Hepatocyte (in vitro differentiated cells): Measurements from ENCODE around the gene CASKIN2. TPM values are rescaled to one million over a fixed set of nuclear protein-coding genes. Genes with fewer than 3 reads are reported as not detected.

Source experiments
- DNase-seq: peaks from one replicate; pipeline ENCODE4 v3.0.0-alpha.2; 2016; ENCODE audit warnings: low spot score
- H2AFZ ChIP-seq: fragments of 200-600 bp; sonication (generic); 2 replicates; pipeline ENCODE4 v1.6.0; 2016; ENCODE audit warnings: antibody characterized with exemption, mild to moderate bottlenecking
- H3K27ac ChIP-seq: fragments of 200-600 bp; sonication (generic); 2 replicates; pipeline ENCODE4 v1.5.1; 2016; ENCODE audit warnings: mild to moderate bottlenecking
- H3K27me3 ChIP-seq: fragments of 200-600 bp; sonication (generic); 2 replicates; pipeline ENCODE4 v1.6.1; 2016
- H3K36me3 ChIP-seq: fragments of 200-600 bp; sonication (generic); replicated peaks from 2 replicates; pipeline ENCODE4 v1.5.1; 2016; ENCODE audit warnings: low read depth; ENCODE audit not compliant: insufficient read depth
- H3K4me1 ChIP-seq: fragments of 200-600 bp; sonication (generic); 2 replicates; pipeline ENCODE4 v1.5.1; 2016; ENCODE audit warnings: mild to moderate bottlenecking, moderate library complexity; ENCODE audit not compliant: insufficient read depth
- H3K4me2 ChIP-seq: fragments of 200-600 bp; sonication (generic); 2 replicates; pipeline ENCODE4 v1.6.0; 2016
- H3K4me3 ChIP-seq: fragments of 200-600 bp; sonication (generic); 2 replicates; pipeline ENCODE4 v1.5.1; 2016; ENCODE audit warnings: mild to moderate bottlenecking
- H3K79me2 ChIP-seq: fragments of 200-600 bp; sonication (generic); 2 replicates; pipeline ENCODE4 v1.6.0; 2017; ENCODE audit warnings: mild to moderate bottlenecking
- H3K9me2 ChIP-seq: fragments of 200-600 bp; sonication (generic); replicated peaks from 2 replicates; pipeline ENCODE4 v1.6.0; 2017; ENCODE audit warnings: mild to moderate bottlenecking; ENCODE audit not compliant: insufficient read depth
- H3K9me3 ChIP-seq: fragments of 200-600 bp; sonication (generic); 2 replicates; pipeline ENCODE4 v1.5.1; 2016; ENCODE audit warnings: low read depth, mild to moderate bottlenecking
- H4K20me1 ChIP-seq: fragments of 200-600 bp; sonication (generic); 2 replicates; pipeline ENCODE4 v1.6.0; 2016; ENCODE audit warnings: mild to moderate bottlenecking; ENCODE audit not compliant: insufficient read depth, poor library complexity, severe bottlenecking
- CTCF ChIP-seq: fragments of 200-600 bp; sonication (generic); IDR thresholded peaks from 2 replicates; pipeline ENCODE4 v1.5.1; 2016; ENCODE audit warnings: antibody characterized with exemption, mild to moderate bottlenecking; ENCODE audit not compliant: poor library complexity
- EZH2 ChIP-seq: fragments of 200-600 bp; sonication (generic); IDR thresholded peaks from 2 replicates; pipeline ENCODE4 v1.6.1; 2016; ENCODE audit warnings: antibody characterized with exemption, mild to moderate bottlenecking, borderline replicate concordance
- EZH2phosphoT487 ChIP-seq: fragments of 200-600 bp; sonication (generic); IDR thresholded peaks from one replicate; pipeline ENCODE4 v1.6.1; 2018; ENCODE audit warnings: antibody characterized with exemption, mild to moderate bottlenecking, low read depth, moderate library complexity; ENCODE audit not compliant: unreplicated experiment, severe bottlenecking
- WGBS: methylation state at CpG from one replicate; pipeline ENCODE4 v1.1.6; 2016; ENCODE audit warnings: low lambda C conversion rate; ENCODE audit errors: missing lambda C conversion rate; 5-methylcytosine and 5-hydroxymethylcytosine counted together
- polyA plus RNA-seq: library from polyadenylated mRNA; unstranded; fragments of >200 nt; fragmentation: Nextera tagmentation; extraction: Ambion mirVana; gene quantifications from 2 replicates; pipeline ENCODE4 v1.2.1, GENCODE V29; 2016
- total RNA-seq: library from RNA; depleted of rRNA; stranded (reverse); fragments of >200 nt; gene quantifications from 2 replicates; pipeline ENCODE4 v1.2.3, GENCODE V29; 2014

Gene CASKIN2
- total and polyA plus RNA-seq, 2 experiments from 2014 or later, result 9.8 to 16.2 TPM

- Histone ChIP-seq H3K79me2 (peaks cover 40% of the 10 kb centered on the region), H3K27me3 (no peaks in the 10 kb centered on the region), H3K27ac (peak within 1 kb of the TSS; percentile 97), H3K4me2 (peak within 1 kb of the TSS; percentile 94), H4K20me1 (peaks cover 6% of the 10 kb centered on the region), H3K4me1 (peaks cover 6% of the 10 kb centered on the region), H3K36me3 (no peaks in the 10 kb centered on the region), H3K9me2 (no peaks in the 10 kb centered on the region), H2AFZ (peak within 1 kb of the TSS; percentile 81), H3K4me3 (peak within 1 kb of the TSS; percentile 80), H3K9me3 (no peaks in the 10 kb centered on the region)
- peak; percentile 96 for DNase-seq
- TF ChIP-seq EZH2phosphoT487 (no peak), CTCF (peak; percentile 50)
- 2% methylated on average over 22 of the region's 108 CpGs for WGBS
These were observed 9.9 kb upstream of the CASKIN2 start, which contains the start of gene LLGL2 for GRCh38 chr17:75524970-75525805. Gene LLGL2, plus strand, starts transcription at chr17:75525697. Its CDS starts 17,730 bp downstream, at chr17:75543427.

- H3K36me3 ChIP-seq, result no peaks in the 10 kb centered on the region
- H3K4me3 ChIP-seq, result peak overlapping the region; percentile 80
- H3K27ac ChIP-seq, result peak overlapping the region; percentile 97
- peaks cover 6% of the 10 kb centered on the region for H3K4me1 ChIP-seq
- peak overlapping the region; percentile 81 for H2AFZ ChIP-seq
- H3K79me2 ChIP-seq, result peaks cover 35% of the 10 kb centered on the region
- H3K27me3 ChIP-seq, result no peaks in the 10 kb centered on the region
- no peaks in the 10 kb centered on the region for H3K9me2 ChIP-seq
- peaks cover 6% of the 10 kb centered on the region for H4K20me1 ChIP-seq
- H3K9me3 ChIP-seq, result no peaks in the 10 kb centered on the region
- 29% methylated on average over 23 of the region's 24 CpGs for WGBS
- TF ChIP-seq EZH2phosphoT487 (no peak), EZH2 (no peak)
- H3K4me2 ChIP-seq, result peak overlapping the region; percentile 94
- DNase-seq, result no peak
These were observed 9.1 kb upstream of the CASKIN2 start for GRCh38 chr17:75524269-75524969.

GRCh38 chr17:75523647-75524046, 8.3 kb upstream of the CASKIN2 start:
- H3K4me1 ChIP-seq, result peaks cover 6% of the 10 kb centered on the region
- no peak for DNase-seq
- H2AFZ ChIP-seq, result no peak overlapping the region
- H3K4me2 ChIP-seq, result no peak overlapping the region
- no peaks in the 10 kb centered on the region for H3K9me2 ChIP-seq
- 93% methylated on average over 7 of the region's 7 CpGs for WGBS
- no peaks in the 10 kb centered on the region for H3K9me3 ChIP-seq
- H3K27me3 ChIP-seq, result no peaks in the 10 kb centered on the region
- no peak overlapping the region for H3K4me3 ChIP-seq
- no peak overlapping the region for H3K27ac ChIP-seq
- H3K36me3 ChIP-seq, result no peaks in the 10 kb centered on the region
- peaks cover 6% of the 10 kb centered on the region for H4K20me1 ChIP-seq
- H3K79me2 ChIP-seq, result peaks cover 33% of the 10 kb centered on the region
- TF ChIP-seq CTCF, result no peak
- no peak for TF ChIP-seq EZH2
- TF ChIP-seq EZH2phosphoT487, result no peak
